IMR-90 (cell line): ENCODE results near the gene ARHGDIA. TPM values are rescaled to one million over a fixed set of nuclear protein-coding genes. Genes with fewer than 3 reads are reported as not detected.

Experiments
- ATAC-seq: fragments of 200-7000 bp; cut with Tn5 transposase; 2 replicates; pipeline ENCODE4 v1.9.1; 2020; ENCODE audit warnings: low read depth, mild to moderate bottlenecking, moderate library complexity
- BruUV-seq: library from RNA; stranded (reverse); fragments of 400-500 nt; replicated peaks from 2 replicates; lab custom pipeline; 2021; lab: Mats Ljungman, UMichigan
- CTCF ChIA-PET: fragments of 300-600 bp; formaldehyde crosslinking; extraction: SDS; loops from one replicate; lab custom pipeline; 2021; ENCODE audit warnings: antibody characterized with exemption; lab: Yijun Ruan, JAX
- POLR2A ChIA-PET: fragments of 300-600 bp; sonication (Branson Sonifier 250); formaldehyde crosslinking; loops from one replicate; lab custom pipeline; 2022; ENCODE audit warnings: antibody characterized with exemption; ENCODE audit not compliant: unreplicated experiment; lab: Charles Lee
- DNase-seq: peaks from one replicate; pipeline ENCODE4 v3.0.0; 2013
- H2AFZ ChIP-seq: replicated peaks from 2 replicates; pipeline ENCODE3; 2013; ENCODE audit warnings: low read length, mild to moderate bottlenecking; ENCODE audit not compliant: poor library complexity
- H2AK5ac ChIP-seq: 2 replicates; pipeline ENCODE4 v1.6.1; 2013; ENCODE audit warnings: low read depth, low read length, inconsistent platforms
- H2AK9ac ChIP-seq: replicated peaks from 2 replicates; pipeline ENCODE3; 2013; ENCODE audit warnings: mild to moderate bottlenecking, low read depth, low read length, moderate library complexity; ENCODE audit not compliant: poor library complexity
- H2BK120ac ChIP-seq: 2 replicates; pipeline ENCODE4 v1.6.1; 2013; ENCODE audit warnings: low read depth, low read length, inconsistent platforms
- H2BK15ac ChIP-seq: 3 replicates; pipeline ENCODE4 v1.6.1; 2013; ENCODE audit warnings: low read depth, low read length, inconsistent platforms
- H2BK20ac ChIP-seq: 2 replicates; pipeline ENCODE4 v1.6.1; 2013; ENCODE audit warnings: low read depth, mild to moderate bottlenecking, inconsistent platforms, low read length, moderate library complexity
- H2BK5ac ChIP-seq: 2 replicates; pipeline ENCODE4 v1.6.1; 2013; ENCODE audit warnings: mild to moderate bottlenecking, low read depth, low read length, inconsistent platforms; ENCODE audit not compliant: poor library complexity, severe bottlenecking
- H3K14ac ChIP-seq: replicated peaks from 2 replicates; pipeline ENCODE4 v1.6.1; 2013; ENCODE audit warnings: low read depth, low read length, inconsistent platforms
- H3K18ac ChIP-seq: 2 replicates; pipeline ENCODE4 v1.6.1; 2013; ENCODE audit warnings: low read depth, low read length, control low read depth
- H3K23ac ChIP-seq: 2 replicates; pipeline ENCODE4 v1.6.1; 2013; ENCODE audit warnings: low read depth, low read length, inconsistent platforms
- H3K27ac ChIP-seq: 2 replicates; pipeline ENCODE4 v1.5.1; 2013; ENCODE audit warnings: mild to moderate bottlenecking, control low read depth, low read length; ENCODE audit not compliant: insufficient read depth
- H3K27me3 ChIP-seq: 2 replicates; pipeline ENCODE4 v1.6.1; 2013; ENCODE audit warnings: low read length; ENCODE audit not compliant: control insufficient read depth, insufficient read depth
- H3K36me3 ChIP-seq: 2 replicates; pipeline ENCODE4 v1.6.1; 2013; ENCODE audit warnings: low read length, mixed read lengths; ENCODE audit not compliant: control insufficient read depth, insufficient read depth
- H3K4ac ChIP-seq: 2 replicates; pipeline ENCODE4 v1.6.1; 2013; ENCODE audit warnings: low read depth, low read length, inconsistent platforms
- H3K4me1 ChIP-seq: 2 replicates; pipeline ENCODE4 v1.6.1; 2013; ENCODE audit warnings: low read length, mixed read lengths; ENCODE audit not compliant: control insufficient read depth, insufficient read depth
- H3K4me2 ChIP-seq: 2 replicates; pipeline ENCODE4 v1.6.1; 2013; ENCODE audit warnings: low read depth, mild to moderate bottlenecking, control low read depth, low read length, moderate library complexity
- H3K4me3 ChIP-seq: 2 replicates; pipeline ENCODE4 v1.5.1; 2013; ENCODE audit warnings: low read depth, mild to moderate bottlenecking, control low read depth, low read length, moderate library complexity; ENCODE audit not compliant: insufficient read depth
- H3K56ac ChIP-seq: 2 replicates; pipeline ENCODE4 v1.6.1; 2013; ENCODE audit warnings: low read length, inconsistent platforms; ENCODE audit not compliant: insufficient read depth; ENCODE audit errors: extremely low read depth
- H3K79me1 ChIP-seq, 2 experiments: 2 replicates each; pipeline ENCODE4 v1.6.1; 2013; ENCODE audit warnings: low read length in 2 of 2, inconsistent platforms in 1 of 2, low read depth in 1 of 2
- H3K9ac ChIP-seq: 2 replicates; pipeline ENCODE4 v1.6.1; 2013; ENCODE audit warnings: low read depth, low read length, control low read depth
- H3K9me1 ChIP-seq: 2 replicates; pipeline ENCODE4 v1.6.1; 2013; ENCODE audit warnings: low read length, inconsistent platforms; ENCODE audit not compliant: insufficient read depth
- H3K9me3 ChIP-seq: 2 replicates; pipeline ENCODE4 v1.6.1; 2013; ENCODE audit warnings: low read length; ENCODE audit not compliant: control insufficient read depth, insufficient read depth
- H4K20me1 ChIP-seq: 2 replicates; pipeline ENCODE4 v1.6.1; 2013; ENCODE audit warnings: low read length, inconsistent platforms; ENCODE audit not compliant: insufficient read depth
- H4K5ac ChIP-seq: 2 replicates; pipeline ENCODE4 v1.6.1; 2013; ENCODE audit warnings: mild to moderate bottlenecking, low read depth, low read length, control low read depth
- H4K8ac ChIP-seq, 2 experiments: 2 replicates each; pipeline ENCODE4 v1.6.1; 2013; ENCODE audit warnings: low read depth in 2 of 2, low read length in 2 of 2, control low read depth in 1 of 2, inconsistent platforms in 1 of 2
- H4K91ac ChIP-seq: 2 replicates; pipeline ENCODE4 v1.6.1; 2013; ENCODE audit warnings: low read depth, low read length, inconsistent platforms; ENCODE audit not compliant: insufficient read depth
- FOS ChIP-seq: fragments of 150-350 bp; IDR thresholded peaks from 2 replicates; pipeline ENCODE4 v1.6.1; 2016; ENCODE audit warnings: low read depth, low read length
- MXI1 ChIP-seq: IDR thresholded peaks from 2 replicates; pipeline ENCODE4 v1.6.1; 2012; ENCODE audit warnings: low read depth, mild to moderate bottlenecking, low read length, moderate library complexity, borderline replicate concordance
- POLR2A ChIP-seq: IDR thresholded peaks from 2 replicates; pipeline ENCODE4 v1.6.1; 2012; ENCODE audit warnings: mild to moderate bottlenecking, low read depth, low read length
- WGBS, 2 experiments: methylation state at CpG; one replicate each; pipeline versions ENCODE4 v1.1.5 to v1.1.7; 2013; ENCODE audit warnings: missing lambda C conversion rate in 2 of 2; ENCODE audit not compliant: insufficient read length in 1 of 2; ENCODE audit errors: extremely low coverage in 2 of 2; 5-methylcytosine and 5-hydroxymethylcytosine counted together
- dilution Hi-C: fragments of 300-500 bp; cut with HindIII; formaldehyde crosslinking; loops from one replicate; pipeline ENCODE4 v1.14.3; 2018; ENCODE audit warnings: low sequenced_read_pairs; ENCODE audit not compliant: unreplicated experiment
- in situ Hi-C: fragments of 300-500 bp; cut with MboI; formaldehyde crosslinking; loops from 3 replicates; pipeline ENCODE4 v1.14.3; 2019; ENCODE audit warnings: low sequenced_read_pairs, inconsistent platforms, mixed read lengths
- intact Hi-C: fragments of 100-400 bp; cut with micrococcal nuclease; formaldehyde crosslinking; loops from 2 replicates; pipeline ENCODE4 v1.10.0; 2022
- polyA plus RNA-seq, 3 experiments: library from polyadenylated mRNA; depleted of rRNA; stranded (reverse); fragments of >200 nt; gene quantifications; 2 replicates each; pipeline ENCODE4 v1.2.3, GENCODE V29; 2012; ENCODE audit warnings: low replicate concordance in 1 of 3
- total RNA-seq: library from RNA; depleted of rRNA; stranded (reverse); fragments of >200 nt; gene quantifications from 2 replicates; pipeline ENCODE4 v1.2.3, GENCODE V29; 2012

Gene ARHGDIA
- total and polyA plus RNA-seq, 2 of the 4 experiments (the other 2 are of a cell fraction): 62.7 to 362 TPM

DNA sequence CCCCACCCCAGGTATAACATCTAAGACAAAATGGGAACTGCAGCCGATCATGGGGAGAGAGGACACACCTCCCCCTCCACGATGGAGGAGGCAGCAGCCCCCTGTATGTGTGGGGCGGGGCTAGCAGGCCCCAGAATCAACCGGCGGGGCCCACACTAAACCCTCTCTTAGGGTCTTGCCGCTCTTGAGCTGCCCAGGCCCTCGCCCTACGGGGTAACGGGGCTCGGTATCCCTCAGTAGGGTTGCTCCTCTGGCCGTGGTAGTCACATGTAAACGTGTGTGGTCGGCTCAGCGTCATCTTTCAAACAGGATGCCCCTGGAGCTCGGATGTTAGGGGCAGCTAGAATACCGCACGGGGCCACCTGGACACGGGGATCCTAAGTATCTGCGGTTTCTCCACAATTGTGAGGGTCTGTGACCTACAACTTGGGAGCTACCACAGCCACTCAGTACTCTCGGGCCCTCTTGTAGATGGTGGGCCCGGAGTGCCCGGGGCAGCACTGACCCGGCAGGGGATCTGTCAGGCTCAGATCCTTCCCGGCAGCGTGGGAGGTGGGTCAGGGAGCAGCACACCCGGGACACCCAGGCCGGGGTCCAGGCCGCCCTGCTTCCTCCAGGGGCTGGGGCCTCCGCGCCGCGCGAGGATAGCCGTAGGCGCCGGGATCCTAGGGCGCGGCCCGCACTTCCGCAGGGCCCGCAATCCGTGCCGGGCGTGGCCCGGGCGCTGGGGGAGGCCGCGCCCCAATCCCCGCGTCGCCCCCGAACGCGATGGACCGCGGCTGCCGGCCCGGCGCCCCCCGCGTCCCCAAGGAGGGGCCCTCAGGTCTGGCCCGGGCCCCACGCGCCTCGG is 781 bp downstream of the ARHGDIA start:
- H2BK20ac ChIP-seq: no peak overlapping the region
- intact Hi-C loops (no loop called here), in situ Hi-C loops (no loop called here), dilution Hi-C loops (no loop called here)
- BruUV-seq: no TSS peak
- peak overlapping the region; percentile 83 for H3K14ac ChIP-seq
- no peaks in the 10 kb centered on the region for H3K9me3 ChIP-seq
- H3K79me1 ChIP-seq: peaks cover 5 to 68% of the 10 kb centered on the region in 2 experiments; a peak in 3 of 4 replicates
- H3K18ac ChIP-seq: peak overlapping the region; percentile 5; the same call in 1 of the 2 replicates
- peak overlapping the region; percentile 93 for H3K4me2 ChIP-seq
- H4K91ac ChIP-seq: peak overlapping the region; percentile 85
- peak overlapping the region; percentile 99 for H2AK9ac ChIP-seq
- peak overlapping the region; percentile 85 for H2AK5ac ChIP-seq
- 0% methylated on average over 41 of the region's 65 CpGs; no CpG with 5 or more reads in 1 of the 2 experiments for WGBS, 2 experiments
- peak overlapping the region; percentile 15; the same call in 1 of the 3 replicates for H2BK15ac ChIP-seq
- H4K5ac ChIP-seq: peak overlapping the region; percentile 66
- peak overlapping the region; percentile 57 for H3K56ac ChIP-seq
- H2AFZ ChIP-seq: peak overlapping the region; percentile 6
- no peaks in the 10 kb centered on the region for H3K27me3 ChIP-seq
- peak overlapping the region; percentile 87 for H3K4me3 ChIP-seq
- peaks cover 48% of the 10 kb centered on the region for H4K20me1 ChIP-seq
- ATAC-seq: peak; percentile 1
- TF ChIP-seq MXI1 (peak; percentile 63; the same call in 1 of the 2 replicates), FOS (no peak), POLR2A (peak; percentile 19)
- CTCF ChIA-PET: no interaction called here
- H3K36me3 ChIP-seq: peaks cover 32% of the 10 kb centered on the region
- peak overlapping the region; percentile 96 for H3K27ac ChIP-seq
- H3K9me1 ChIP-seq: peaks cover 8% of the 10 kb centered on the region; the same call in 1 of the 2 replicates
- H3K4me1 ChIP-seq: peaks cover 35% of the 10 kb centered on the region
- peak overlapping the region; percentile 87 for H3K9ac ChIP-seq
- peak overlapping the region; percentile 88 for H3K23ac ChIP-seq
- peak overlapping the region; percentile 85 to 89 for H4K8ac ChIP-seq
- H2BK120ac ChIP-seq: peak overlapping the region; percentile 42; the same call in 1 of the 2 replicates
- peak overlapping the region; percentile 99 for H2BK5ac ChIP-seq
- DNase-seq: peak; percentile 69
- H3K4ac ChIP-seq: peak overlapping the region; percentile 94
- POLR2A ChIA-PET: no interaction called here
